ENCODE measurements around the gene DHX57.

Gene DHX57

GRCh38 chr2:38875576-38876367, at the start of gene DHX57, which contains the start of gene MORN2:
TSS of gene DHX57 (minus strand) at chr2:38875934. CDS start at chr2:38868405, 7,529 bp downstream.
TSS of gene MORN2 (plus strand) at chr2:38875976.
- DNase-seq (ENCODE audit: low spot score), result peak; percentile 83

GRCh38 chr2:38922902-38923301, 47.2 kb upstream of the DHX57 start:
- DNase-seq (ENCODE audit: low spot score), result no peak

GRCh38 chr2:38922389-38922788, 46.7 kb upstream of the DHX57 start:
- DNase-seq (ENCODE audit: low spot score), result no peak

- no peak for DNase-seq (ENCODE audit: low spot score)
These were observed 36.9 kb upstream of the DHX57 start for GRCh38 chr2:38912619-38913018.

GRCh38 chr2:38911191-38911590, 35.5 kb upstream of the DHX57 start:
- DNase-seq (ENCODE audit: low spot score), result no peak

GRCh38 chr2:38909872-38910271, 34.1 kb upstream of the DHX57 start:
- DNase-seq (ENCODE audit: low spot score), result no peak

GRCh38 chr2:38907743-38908562, 32.2 kb upstream of the DHX57 start:
- no peak for DNase-seq (ENCODE audit: low spot score)

GRCh38 chr2:38907242-38907641, 31.5 kb upstream of the DHX57 start:
- DNase-seq (ENCODE audit: low spot score), result no peak

- DNase-seq (ENCODE audit: low spot score), result no peak
These were observed 29.5 kb upstream of the DHX57 start for GRCh38 chr2:38905251-38905650.

GRCh38 chr2:38900726-38901125, 25.0 kb upstream of the DHX57 start:
- DNase-seq (ENCODE audit: low spot score), result no peak

- DNase-seq (ENCODE audit: low spot score), result no peak
These were observed 22.5 kb upstream of the DHX57 start for GRCh38 chr2:38898256-38898655.

- DNase-seq (ENCODE audit: low spot score), result peak; percentile 7
These were observed 17.1 kb upstream of the DHX57 start for GRCh38 chr2:38892819-38893218.

GRCh38 chr2:38889575-38889974, 13.8 kb upstream of the DHX57 start, which contains the start of gene ARHGEF33:
TSS of gene ARHGEF33 (plus strand) at chr2:38889875. CDS start at chr2:38919448, 29,573 bp downstream.
- no peak for DNase-seq (ENCODE audit: low spot score)

GRCh38 chr2:38889045-38889444, 13.3 kb upstream of the DHX57 start:
- no peak for DNase-seq (ENCODE audit: low spot score)

- DNase-seq (ENCODE audit: low spot score), result no peak
These were observed 12.3 kb upstream of the DHX57 start for GRCh38 chr2:38887902-38888554.

- DNase-seq (ENCODE audit: low spot score), result no peak
These were observed 11.6 kb upstream of the DHX57 start for GRCh38 chr2:38887347-38887746.

- DNase-seq (ENCODE audit: low spot score), result no peak
These were observed 10.3 kb upstream of the DHX57 start for GRCh38 chr2:38886063-38886462.

- DNase-seq (ENCODE audit: low spot score), result peak; percentile 5
These were observed 673 bp upstream of the DHX57 start for GRCh38 chr2:38876407-38876806.

GRCh38 chr2:38875227-38875575, 533 bp downstream of the DHX57 start:
- DNase-seq (ENCODE audit: low spot score), result no peak

GRCh38 chr2:38873763-38874162, 2.0 kb downstream of the DHX57 start:
- DNase-seq (ENCODE audit: low spot score), result no peak

- no peak for DNase-seq (ENCODE audit: low spot score)
These were observed 4.3 kb downstream of the DHX57 start for GRCh38 chr2:38871432-38871831.

GRCh38 chr2:38866773-38867443, 8.8 kb downstream of the DHX57 start:
- no peak for DNase-seq (ENCODE audit: low spot score)

All from NAMALWA (cell line).